ENCODE measurements around the gene ZNF236.

ZNF236 gene

GRCh38 chr18:76995896-76996295 is 173.5 kb downstream of the ZNF236 start:
- Histone ChIP-seq H3K79me2 (ENCODE audit: low read length) (no peaks in the 10 kb centered on the region), H3K9me3 (ENCODE audit: insufficient read depth, low read length) (no peaks in the 10 kb centered on the region), H2AFZ (ENCODE audit: low read depth, low read length) (no peak overlapping the region), H3K36me3 (replicated peaks; ENCODE audit: low read depth, low read length) (no peaks in the 10 kb centered on the region), H3K4me2 (ENCODE audit: low read length) (no peak overlapping the region), H3K4me1 (ENCODE audit: low read length) (peaks cover 8% of the 10 kb centered on the region), H3K27me3 (ENCODE audit: low read depth, low read length) (peaks cover 41% of the 10 kb centered on the region), H3K27ac (ENCODE audit: low read length) (no peak overlapping the region), H3K4me3 (ENCODE audit: low read length) (no peak overlapping the region), H3K9ac (ENCODE audit: low read length) (no peak overlapping the region), H4K20me1 (ENCODE audit: insufficient read depth, low read length) (peaks cover 8% of the 10 kb centered on the region; the same call in 1 of the 2 replicates)
- no peak for TF ChIP-seq EZH2phosphoT487 (IDR thresholded peaks at IDR 0.05; ENCODE audit: low read depth)
- TF ChIP-seq, protein P1, sequence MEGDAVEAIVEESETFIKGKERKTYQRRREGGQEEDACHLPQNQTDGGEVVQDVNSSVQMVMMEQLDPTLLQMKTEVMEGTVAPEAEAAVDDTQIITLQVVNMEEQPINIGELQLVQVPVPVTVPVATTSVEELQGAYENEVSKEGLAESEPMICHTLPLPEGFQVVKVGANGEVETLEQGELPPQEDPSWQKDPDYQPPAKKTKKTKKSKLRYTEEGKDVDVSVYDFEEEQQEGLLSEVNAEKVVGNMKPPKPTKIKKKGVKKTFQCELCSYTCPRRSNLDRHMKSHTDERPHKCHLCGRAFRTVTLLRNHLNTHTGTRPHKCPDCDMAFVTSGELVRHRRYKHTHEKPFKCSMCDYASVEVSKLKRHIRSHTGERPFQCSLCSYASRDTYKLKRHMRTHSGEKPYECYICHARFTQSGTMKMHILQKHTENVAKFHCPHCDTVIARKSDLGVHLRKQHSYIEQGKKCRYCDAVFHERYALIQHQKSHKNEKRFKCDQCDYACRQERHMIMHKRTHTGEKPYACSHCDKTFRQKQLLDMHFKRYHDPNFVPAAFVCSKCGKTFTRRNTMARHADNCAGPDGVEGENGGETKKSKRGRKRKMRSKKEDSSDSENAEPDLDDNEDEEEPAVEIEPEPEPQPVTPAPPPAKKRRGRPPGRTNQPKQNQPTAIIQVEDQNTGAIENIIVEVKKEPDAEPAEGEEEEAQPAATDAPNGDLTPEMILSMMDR (IDR thresholded peaks at IDR 0.05; ENCODE audit: low read depth, low read length), result no peak

- Histone ChIP-seq H3K9ac (ENCODE audit: low read length) (no peak overlapping the region), H3K27me3 (ENCODE audit: low read depth, low read length) (peaks cover 37% of the 10 kb centered on the region), H3K36me3 (replicated peaks; ENCODE audit: low read depth, low read length) (no peaks in the 10 kb centered on the region), H3K4me3 (ENCODE audit: low read length) (no peak overlapping the region), H3K27ac (ENCODE audit: low read length) (no peak overlapping the region), H2AFZ (ENCODE audit: low read depth, low read length) (no peak overlapping the region), H3K4me2 (ENCODE audit: low read length) (no peak overlapping the region), H4K20me1 (ENCODE audit: insufficient read depth, low read length) (peaks cover 4% of the 10 kb centered on the region; the same call in 1 of the 2 replicates), H3K9me3 (ENCODE audit: insufficient read depth, low read length) (no peaks in the 10 kb centered on the region), H3K79me2 (ENCODE audit: low read length) (no peaks in the 10 kb centered on the region), H3K4me1 (ENCODE audit: low read length) (peaks cover 3% of the 10 kb centered on the region)
- no peak for TF ChIP-seq EZH2phosphoT487 (IDR thresholded peaks at IDR 0.05; ENCODE audit: low read depth)
- TF ChIP-seq, protein P1 (IDR thresholded peaks at IDR 0.05; ENCODE audit: low read depth, low read length), result no peak
Observed at GRCh38 chr18:76996429-76996828, 174.1 kb downstream of the ZNF236 start.

- Histone ChIP-seq H3K9me3 (ENCODE audit: insufficient read depth, low read length) (no peaks in the 10 kb centered on the region), H3K4me3 (ENCODE audit: low read length) (no peak overlapping the region), H3K36me3 (replicated peaks; ENCODE audit: low read depth, low read length) (no peaks in the 10 kb centered on the region), H3K9ac (ENCODE audit: low read length) (no peak overlapping the region), H2AFZ (ENCODE audit: low read depth, low read length) (no peak overlapping the region), H3K27me3 (ENCODE audit: low read depth, low read length) (peaks cover 30% of the 10 kb centered on the region), H3K27ac (ENCODE audit: low read length) (no peak overlapping the region), H3K79me2 (ENCODE audit: low read length) (no peaks in the 10 kb centered on the region), H4K20me1 (ENCODE audit: insufficient read depth, low read length) (no peaks in the 10 kb centered on the region), H3K4me2 (ENCODE audit: low read length) (no peak overlapping the region), H3K4me1 (ENCODE audit: low read length) (peaks cover 17% of the 10 kb centered on the region)
- TF ChIP-seq, protein P1 (IDR thresholded peaks at IDR 0.05; ENCODE audit: low read depth, low read length), result no peak
- TF ChIP-seq EZH2phosphoT487 (IDR thresholded peaks at IDR 0.05; ENCODE audit: low read depth), result no peak
Observed at GRCh38 chr18:76997951-76998808, 175.8 kb downstream of the ZNF236 start.

GRCh38 chr18:76999077-76999476 is 176.7 kb downstream of the ZNF236 start:
- H3K4me3 ChIP-seq (ENCODE audit: low read length), result no peak overlapping the region
- H2AFZ ChIP-seq (ENCODE audit: low read depth, low read length), result no peak overlapping the region
- peaks cover 17% of the 10 kb centered on the region for H3K4me1 ChIP-seq (ENCODE audit: low read length)
- H3K79me2 ChIP-seq (ENCODE audit: low read length), result no peaks in the 10 kb centered on the region
- H3K27ac ChIP-seq (ENCODE audit: low read length), result no peak overlapping the region
- no peak overlapping the region for H3K9ac ChIP-seq (ENCODE audit: low read length)
- H3K9me3 ChIP-seq (ENCODE audit: insufficient read depth, low read length), result no peaks in the 10 kb centered on the region
- H3K4me2 ChIP-seq (ENCODE audit: low read length), result no peak overlapping the region
- H4K20me1 ChIP-seq (ENCODE audit: insufficient read depth, low read length), result no peaks in the 10 kb centered on the region
- TF ChIP-seq EZH2phosphoT487 (IDR thresholded peaks at IDR 0.05; ENCODE audit: low read depth), result no peak
- TF ChIP-seq, protein P1 (IDR thresholded peaks at IDR 0.05; ENCODE audit: low read depth, low read length), result no peak
- peaks cover 30% of the 10 kb centered on the region for H3K27me3 ChIP-seq (ENCODE audit: low read depth, low read length)
- no peaks in the 10 kb centered on the region for H3K36me3 ChIP-seq (replicated peaks; ENCODE audit: low read depth, low read length)
